Measurements from ENCODE around the gene PPP1R10.

DNA sequence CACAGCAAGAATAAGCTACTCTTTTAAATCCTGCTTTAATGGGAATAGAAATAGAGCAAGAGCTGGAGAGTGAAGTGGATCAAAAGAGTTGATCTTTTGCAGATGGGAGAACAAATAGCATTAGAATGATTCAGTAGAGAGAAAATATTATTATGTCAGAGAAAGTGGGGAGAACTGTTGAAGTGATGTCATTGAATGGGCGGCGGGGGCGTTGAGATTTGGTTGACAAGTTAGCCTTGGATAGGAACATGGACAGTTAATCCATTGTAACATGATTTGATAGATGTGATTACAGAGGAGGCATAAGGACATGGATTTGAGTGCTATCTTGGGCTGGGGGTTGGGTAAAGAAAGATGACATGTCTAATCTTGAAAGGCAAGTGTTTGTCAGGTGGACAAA lies 18.8 kb upstream of the PPP1R10 start:
- TF ChIP-seq, protein P1, sequence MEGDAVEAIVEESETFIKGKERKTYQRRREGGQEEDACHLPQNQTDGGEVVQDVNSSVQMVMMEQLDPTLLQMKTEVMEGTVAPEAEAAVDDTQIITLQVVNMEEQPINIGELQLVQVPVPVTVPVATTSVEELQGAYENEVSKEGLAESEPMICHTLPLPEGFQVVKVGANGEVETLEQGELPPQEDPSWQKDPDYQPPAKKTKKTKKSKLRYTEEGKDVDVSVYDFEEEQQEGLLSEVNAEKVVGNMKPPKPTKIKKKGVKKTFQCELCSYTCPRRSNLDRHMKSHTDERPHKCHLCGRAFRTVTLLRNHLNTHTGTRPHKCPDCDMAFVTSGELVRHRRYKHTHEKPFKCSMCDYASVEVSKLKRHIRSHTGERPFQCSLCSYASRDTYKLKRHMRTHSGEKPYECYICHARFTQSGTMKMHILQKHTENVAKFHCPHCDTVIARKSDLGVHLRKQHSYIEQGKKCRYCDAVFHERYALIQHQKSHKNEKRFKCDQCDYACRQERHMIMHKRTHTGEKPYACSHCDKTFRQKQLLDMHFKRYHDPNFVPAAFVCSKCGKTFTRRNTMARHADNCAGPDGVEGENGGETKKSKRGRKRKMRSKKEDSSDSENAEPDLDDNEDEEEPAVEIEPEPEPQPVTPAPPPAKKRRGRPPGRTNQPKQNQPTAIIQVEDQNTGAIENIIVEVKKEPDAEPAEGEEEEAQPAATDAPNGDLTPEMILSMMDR (IDR thresholded peaks at IDR 0.05; ENCODE audit: low read depth, low read length, poor library complexity, severe bottlenecking), result no peak
- TF ChIP-seq EZH2phosphoT487 (IDR thresholded peaks at IDR 0.05; ENCODE audit: borderline replicate concordance, low read length), result no peak

Data from DOHH2 (cell line).